Activated T-cell treated with anti-CD3 and anti-CD28 coated beads for 4 hours (primary cell): ENCODE results near the gene PRPF6.
"Not testable (repeated sequence)": the region's sequence is repeated elsewhere in the genome, so short reads cannot be mapped to it uniquely, and the experiment has no call there.

ENCODE experiments used
- DNase-seq: peaks from one replicate; pipeline ENCODE4 v3.0.0-alpha.2; 2020

The PRPF6 gene

GRCh38 chr20:63962426-63963347 lies 18.2 kb upstream of the PRPF6 start:
- no peak for DNase-seq

- DNase-seq = no peak
Observed at GRCh38 chr20:63963348-63963741, 17.6 kb upstream of the PRPF6 start.

GRCh38 chr20:63963784-63964301 lies 17.1 kb upstream of the PRPF6 start:
- DNase-seq = no peak

- no peak for DNase-seq
Observed at GRCh38 chr20:63964412-63964811, 16.5 kb upstream of the PRPF6 start.

GRCh38 chr20:63966172-63966943 lies 14.6 kb upstream of the PRPF6 start:
- no peak for DNase-seq

- no peak for DNase-seq
Observed at GRCh38 chr20:63966944-63967322, 14.0 kb upstream of the PRPF6 start.

GRCh38 chr20:63967330-63968135 lies 13.4 kb upstream of the PRPF6 start:
- no peak for DNase-seq

- no peak for DNase-seq
Observed at GRCh38 chr20:63968136-63968927, 12.6 kb upstream of the PRPF6 start.

GRCh38 chr20:63968928-63969760 lies 11.8 kb upstream of the PRPF6 start:
- no peak for DNase-seq

GRCh38 chr20:63969838-63970713 lies 10.9 kb upstream of the PRPF6 start, which contains the start of gene ZNF512B:
Gene ZNF512B (minus strand): TSS chr20:63969930. CDS start chr20:63967950, 1,980 bp downstream.
- DNase-seq = no peak

GRCh38 chr20:63970714-63971431 lies 10.1 kb upstream of the PRPF6 start:
- no peak for DNase-seq

GRCh38 chr20:63971960-63972311 lies 9.0 kb upstream of the PRPF6 start:
- not testable (repeated sequence) for DNase-seq

- no peak for DNase-seq
Observed at GRCh38 chr20:63972312-63973159, 8.4 kb upstream of the PRPF6 start.

GRCh38 chr20:63973160-63973479 lies 7.8 kb upstream of the PRPF6 start:
- DNase-seq = no peak

GRCh38 chr20:63973636-63974401 lies 7.1 kb upstream of the PRPF6 start:
- peak; percentile 70 for DNase-seq

- no peak for DNase-seq
Observed at GRCh38 chr20:63974402-63975200, 6.3 kb upstream of the PRPF6 start.

GRCh38 chr20:63976511-63976910 lies 4.4 kb upstream of the PRPF6 start:
- DNase-seq = not testable (repeated sequence)
